WTC11 (cell line): ENCODE data around the gene ST6GALNAC6. TPM values are rescaled to one million over a fixed set of nuclear protein-coding genes. Genes with fewer than 3 reads are reported as not detected.

Experiments used
- ATAC-seq: fragments of 200-7000 bp; cut with Tn5 transposase; 2 replicates; pipeline ENCODE4 v1.10.0; 2021; ENCODE audit warnings: mild to moderate bottlenecking, moderate library complexity
- CTCF ChIA-PET: fragments of 300-600 bp; sonication (Branson Sonifier 250); formaldehyde crosslinking; loops from one replicate; lab custom pipeline; 2021; ENCODE audit warnings: antibody characterized with exemption; lab: Charles Lee
- POLR2A ChIA-PET: fragments of 350-600 bp; sonication (Branson Sonifier 250); formaldehyde crosslinking; loops from one replicate; lab custom pipeline; 2021; ENCODE audit warnings: antibody characterized with exemption; lab: Charles Lee
- DNase-seq: peaks from one replicate; pipeline ENCODE4 v3.0.0; 2021; ENCODE audit warnings: low spot score
- H3K27ac Mint-ChIP-seq: 2 replicates; pipeline ENCODE4 v1.8.0; 2021; ENCODE audit warnings: mixed read lengths
- H3K27me3 Mint-ChIP-seq: 2 replicates; pipeline ENCODE4 v1.8.0; 2021; ENCODE audit warnings: low read depth, mild to moderate bottlenecking, moderate library complexity, mixed read lengths
- H3K36me3 Mint-ChIP-seq: 2 replicates; pipeline ENCODE4 v1.8.0; 2021; ENCODE audit warnings: mixed read lengths
- H3K4me1 Mint-ChIP-seq: 2 replicates; pipeline ENCODE4 v1.8.0; 2022; ENCODE audit warnings: mixed read lengths
- H3K4me3 Mint-ChIP-seq: 2 replicates; pipeline ENCODE4 v1.8.0; 2021; ENCODE audit warnings: mild to moderate bottlenecking, moderate library complexity, mixed read lengths
- H3K9me3 Mint-ChIP-seq: 2 replicates; pipeline ENCODE4 v1.8.0; 2021; ENCODE audit warnings: mixed read lengths
- ATF6 ChIP-seq: sonication (generic); formaldehyde crosslinking; IDR thresholded peaks from 2 replicates; pipeline ENCODE4 v1.8.1; 2023; ENCODE audit warnings: mild to moderate bottlenecking, missing genetic modification reagents
- EMX1 ChIP-seq: fragments of 250-450 bp; sonication (Bioruptor Pico); IDR thresholded peaks from 2 replicates; pipeline ENCODE4 v1.8.0; 2021; ENCODE audit warnings: mild to moderate bottlenecking
- ESRRA ChIP-seq: sonication (generic); formaldehyde crosslinking; IDR thresholded peaks from 2 replicates; pipeline ENCODE4 v1.8.1; 2022; ENCODE audit warnings: mild to moderate bottlenecking, missing genetic modification reagents, borderline replicate concordance
- ETV6 ChIP-seq: sonication (generic); formaldehyde crosslinking; IDR thresholded peaks from 2 replicates; pipeline ENCODE4 v1.8.1; 2022; ENCODE audit warnings: mild to moderate bottlenecking, missing genetic modification reagents
- GTF2I ChIP-seq: fragments of 250-450 bp; sonication (Bioruptor Pico); conservative IDR thresholded peaks from 2 replicates; pipeline ENCODE4 v1.4.0; 2021; ENCODE audit warnings: mild to moderate bottlenecking
- HMGA2 ChIP-seq: fragments of 250-450 bp; sonication (Bioruptor Pico); IDR thresholded peaks from 2 replicates; pipeline ENCODE4 v1.4.0; 2021; ENCODE audit warnings: mild to moderate bottlenecking, moderate library complexity
- IRF1 ChIP-seq: sonication (generic); formaldehyde crosslinking; IDR thresholded peaks from 2 replicates; pipeline ENCODE4 v1.8.0; 2023; ENCODE audit warnings: missing genetic modification reagents
- MYBL2 ChIP-seq: sonication (generic); formaldehyde crosslinking; IDR thresholded peaks from 2 replicates; pipeline ENCODE4 v1.8.1; 2023; ENCODE audit warnings: mild to moderate bottlenecking, moderate library complexity, missing genetic modification reagents
- NFE2L1 ChIP-seq: sonication (generic); formaldehyde crosslinking; IDR thresholded peaks from 2 replicates; pipeline ENCODE4 v1.8.1; 2023; ENCODE audit warnings: missing genetic modification reagents
- NR1H2 ChIP-seq: sonication (generic); formaldehyde crosslinking; IDR thresholded peaks from 2 replicates; pipeline ENCODE4 v1.9.0; 2021; ENCODE audit warnings: mild to moderate bottlenecking, moderate library complexity, missing genetic modification reagents
- STAT6 ChIP-seq: sonication (generic); formaldehyde crosslinking; conservative IDR thresholded peaks from 2 replicates; pipeline ENCODE4 v1.8.1; 2023; ENCODE audit warnings: mild to moderate bottlenecking, low read depth, missing genetic modification reagents, moderate library complexity
- ZNF281 ChIP-seq: sonication (generic); formaldehyde crosslinking; IDR thresholded peaks from 2 replicates; pipeline ENCODE4 v1.8.0; 2023; ENCODE audit warnings: mild to moderate bottlenecking, missing genetic modification reagents
- ZNF671 ChIP-seq: fragments of 250-450 bp; sonication (Bioruptor Pico); IDR thresholded peaks from 2 replicates; pipeline ENCODE4 v1.8.0; 2021; ENCODE audit warnings: mild to moderate bottlenecking
- ZSCAN18 ChIP-seq: fragments of 250-450 bp; sonication (Bioruptor Pico); IDR thresholded peaks from 2 replicates; pipeline ENCODE4 v2.1.2; 2022; ENCODE audit warnings: mild to moderate bottlenecking, moderate library complexity
- total RNA-seq: library from RNA; stranded (reverse); gene quantifications from 3 replicates; pipeline ENCODE4 v1.2.3, GENCODE V29; 2021
- TF ChIP-seq, protein P1 (sequence below): fragments of 250-450 bp; sonication (Bioruptor Pico); IDR thresholded peaks from 2 replicates; pipeline ENCODE4 v1.8.0; 2021; ENCODE audit warnings: mild to moderate bottlenecking

Gene ST6GALNAC6
- total RNA-seq, 1 experiment from 2014 or later = 47.5 TPM

GRCh38 chr9:127841087-127841835, 58.1 kb downstream of the ST6GALNAC6 start:
- peaks cover 11% of the 10 kb centered on the region for H3K4me1 Mint-ChIP-seq
- DNase-seq (no peak), ATAC-seq (no peak)
- TF ChIP-seq ZSCAN18 (no peak), MYBL2 (no peak), ESRRA (no peak), ETV6 (CRISPR knock-in tag) (no peak), ZNF671 (no peak), NFE2L1 (CRISPR knock-in tag) (no peak), ZNF281 (CRISPR knock-in tag) (no peak), HMGA2 (CRISPR knock-in tag) (no peak), NR1H2 (CRISPR knock-in tag) (no peak), STAT6 (CRISPR knock-in tag) (no peak), ATF6 (CRISPR knock-in tag) (no peak), IRF1 (no peak), EMX1 (CRISPR knock-in tag) (no peak), GTF2I (CRISPR knock-in tag) (no peak)
- TF ChIP-seq, protein P1, sequence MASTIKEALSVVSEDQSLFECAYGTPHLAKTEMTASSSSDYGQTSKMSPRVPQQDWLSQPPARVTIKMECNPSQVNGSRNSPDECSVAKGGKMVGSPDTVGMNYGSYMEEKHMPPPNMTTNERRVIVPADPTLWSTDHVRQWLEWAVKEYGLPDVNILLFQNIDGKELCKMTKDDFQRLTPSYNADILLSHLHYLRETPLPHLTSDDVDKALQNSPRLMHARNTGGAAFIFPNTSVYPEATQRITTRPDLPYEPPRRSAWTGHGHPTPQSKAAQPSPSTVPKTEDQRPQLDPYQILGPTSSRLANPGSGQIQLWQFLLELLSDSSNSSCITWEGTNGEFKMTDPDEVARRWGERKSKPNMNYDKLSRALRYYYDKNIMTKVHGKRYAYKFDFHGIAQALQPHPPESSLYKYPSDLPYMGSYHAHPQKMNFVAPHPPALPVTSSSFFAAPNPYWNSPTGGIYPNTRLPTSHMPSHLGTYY = no peak
- TF ChIP-seq, all 79 proteins: peak for 0
- CTCF ChIA-PET = interaction anchor here (1.0 to 1.6 kb wide), 3 partner anchors 13 to 80 kb away, joined by 3 to 7 read pairs (median 3); no protein-coding TSS in a partner anchor
- Mint-ChIP-seq H3K4me3 (no peak overlapping the region), H3K27ac (no peak overlapping the region), H3K27me3 (no peaks in the 10 kb centered on the region), H3K9me3 (no peaks in the 10 kb centered on the region), H3K36me3 (no peaks in the 10 kb centered on the region)
- POLR2A ChIA-PET = no interaction called here
